Panc1 (cell line): ENCODE data around the gene MIPOL1.
A peak's percentile ranks its signal among the peaks of the same experiment; 100 is the strongest.

Experiments
- CTCF ChIP-seq: fragments of 450-650 bp; IDR thresholded peaks from 2 replicates; pipeline ENCODE4 v1.5.1; 2017; ENCODE audit warnings: mild to moderate bottlenecking
- POLR2AphosphoS5 ChIP-seq: IDR thresholded peaks from 2 replicates; pipeline ENCODE4 v1.6.1; 2012; ENCODE audit warnings: mild to moderate bottlenecking, low read depth, low read length, moderate library complexity
- REST ChIP-seq, 2 experiments: IDR thresholded peaks; 2 replicates each; pipeline ENCODE4 v1.6.1; 2011 to 2012; ENCODE audit warnings: low read depth in 2 of 2, control low read depth in 1 of 2, low read length in 1 of 2, mild to moderate bottlenecking in 1 of 2, moderate library complexity in 1 of 2; ENCODE audit not compliant: insufficient read depth in 1 of 2
- SIN3A ChIP-seq: IDR thresholded peaks from 2 replicates; pipeline ENCODE4 v1.6.1; 2012; ENCODE audit warnings: low read depth, mild to moderate bottlenecking, low read length, moderate library complexity, borderline replicate concordance; ENCODE audit not compliant: insufficient read depth

GRCh38 chr14:37232907-37233481 lies 35.3 kb downstream of the MIPOL1 start:
- TF ChIP-seq REST (IDR thresholded peaks at IDR 0.05; ENCODE audit: insufficient read depth in 1 of 2, low read depth in 2 of 2, low read length in 1 of 2) (no peak), CTCF (peak; percentile 71; the same call in 1 of the 2 replicates), SIN3A (no peak), POLR2AphosphoS5 (no peak)
